Parathyroid adenoma (tissue), 2 donors: Measurements from ENCODE around the gene ZDHHC22.

ENCODE experiments used
- H2AFZ ChIP-seq: fragments of 300-600 bp; sonication (generic); one replicate; pipeline ENCODE4 v1.7.0; 2017; ENCODE audit warnings: antibody characterized with exemption, mild to moderate bottlenecking
- H3K27ac ChIP-seq: fragments of 300-600 bp; sonication (generic); one replicate; pipeline ENCODE4 v1.7.0; 2017
- H3K27me3 ChIP-seq: fragments of 300-600 bp; sonication (generic); one replicate; pipeline ENCODE4 v1.7.0; 2017; ENCODE audit warnings: low read length; ENCODE audit not compliant: control insufficient read depth, insufficient read depth
- H3K36me3 ChIP-seq: fragments of 300-600 bp; sonication (generic); one replicate; pipeline ENCODE4 v1.7.0; 2017; ENCODE audit warnings: low read length; ENCODE audit not compliant: control insufficient read depth, insufficient read depth
- H3K4me1 ChIP-seq: fragments of 300-600 bp; sonication (generic); one replicate; pipeline ENCODE4 v1.7.0; 2017; ENCODE audit warnings: control low read depth
- H3K4me2 ChIP-seq: fragments of 300-600 bp; sonication (generic); one replicate; pipeline ENCODE4 v1.7.0; 2017; ENCODE audit warnings: low read length
- H3K4me3 ChIP-seq: fragments of 300-600 bp; sonication (generic); one replicate; pipeline ENCODE4 v1.7.0; 2017; ENCODE audit warnings: low read depth, low read length
- H3K79me2 ChIP-seq: fragments of 300-600 bp; sonication (generic); one replicate; pipeline ENCODE4 v1.7.0; 2017; ENCODE audit warnings: control low read depth
- H3K9ac ChIP-seq: fragments of 300-600 bp; sonication (generic); one replicate; pipeline ENCODE4 v1.7.0; 2017; ENCODE audit warnings: mild to moderate bottlenecking
- H3K9me3 ChIP-seq: fragments of 300-600 bp; sonication (generic); one replicate; pipeline ENCODE4 v1.7.0; 2017; ENCODE audit warnings: low read length; ENCODE audit not compliant: control insufficient read depth
- TF ChIP-seq, protein P1 (sequence below): fragments of 300-600 bp; sonication (generic); IDR thresholded peaks from one replicate; pipeline ENCODE4 v1.7.0; 2017; ENCODE audit warnings: antibody characterized with exemption, mild to moderate bottlenecking
- donor health status: primary hyperparathyroidism.

ZDHHC22 gene

DNA sequence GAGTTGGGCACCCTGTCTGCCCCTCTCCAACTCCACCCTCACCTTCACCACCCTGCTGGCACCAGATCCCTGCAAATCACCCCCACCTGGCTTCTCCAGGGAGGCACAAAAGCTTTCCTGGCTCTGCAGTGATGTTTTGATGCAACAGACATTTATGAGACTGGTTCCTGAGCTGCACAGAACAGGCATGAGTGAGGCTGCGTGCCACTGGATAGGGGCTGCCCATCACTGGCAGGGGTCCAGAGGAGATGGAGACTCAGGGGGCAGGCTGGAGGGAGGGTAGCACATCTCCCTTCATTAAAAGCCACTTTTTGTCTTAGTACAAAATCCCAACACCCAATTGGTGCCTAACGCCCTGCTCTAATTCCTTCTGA is 17.3 kb upstream of the ZDHHC22 start:
- H3K4me3 ChIP-seq, result no peak overlapping the region
- no peak overlapping the region for H3K9ac ChIP-seq

DNA sequence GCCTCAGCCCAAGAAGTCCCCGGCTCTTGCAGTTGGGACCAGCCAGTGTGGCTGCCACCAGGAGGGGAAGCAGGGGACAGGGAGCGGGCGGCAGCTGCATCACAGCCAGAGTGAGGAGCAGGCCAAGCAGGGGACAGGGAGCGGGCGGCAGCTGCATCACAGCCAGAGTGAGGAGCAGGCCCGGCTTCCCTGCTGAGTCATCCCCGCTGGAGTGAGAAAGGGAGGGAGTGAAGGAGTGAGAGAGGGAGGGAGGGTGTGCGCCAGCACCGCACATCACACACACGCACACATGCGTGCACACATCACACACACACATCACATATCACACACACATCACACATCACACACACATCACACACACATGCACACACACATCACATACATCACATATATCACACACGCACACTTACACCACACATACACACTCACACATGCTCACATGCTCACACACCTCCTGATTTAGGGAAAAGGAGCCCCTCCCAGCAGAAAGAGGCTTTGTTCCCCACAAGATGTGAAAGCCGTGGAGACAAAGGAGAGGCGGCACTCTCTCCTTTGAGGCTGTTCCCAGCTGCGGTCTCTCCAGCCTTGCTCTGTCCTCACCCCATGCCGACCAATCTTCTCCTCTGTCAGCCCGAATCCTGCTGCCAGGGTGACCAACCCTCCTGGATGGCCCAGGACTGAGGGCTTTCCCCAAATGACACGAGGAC is 16.7 kb upstream of the ZDHHC22 start:
- Histone ChIP-seq H3K79me2 (no peaks in the 10 kb centered on the region), H3K4me3 (no peak overlapping the region), H3K9ac (no peak overlapping the region), H3K27ac (no peak overlapping the region), H3K4me1 (no peaks in the 10 kb centered on the region), H3K36me3 (no peaks in the 10 kb centered on the region), H2AFZ (peak overlapping the region; percentile 13), H3K4me2 (no peak overlapping the region), H3K9me3 (no peaks in the 10 kb centered on the region), H3K27me3 (no peaks in the 10 kb centered on the region)
- TF ChIP-seq, protein P1, sequence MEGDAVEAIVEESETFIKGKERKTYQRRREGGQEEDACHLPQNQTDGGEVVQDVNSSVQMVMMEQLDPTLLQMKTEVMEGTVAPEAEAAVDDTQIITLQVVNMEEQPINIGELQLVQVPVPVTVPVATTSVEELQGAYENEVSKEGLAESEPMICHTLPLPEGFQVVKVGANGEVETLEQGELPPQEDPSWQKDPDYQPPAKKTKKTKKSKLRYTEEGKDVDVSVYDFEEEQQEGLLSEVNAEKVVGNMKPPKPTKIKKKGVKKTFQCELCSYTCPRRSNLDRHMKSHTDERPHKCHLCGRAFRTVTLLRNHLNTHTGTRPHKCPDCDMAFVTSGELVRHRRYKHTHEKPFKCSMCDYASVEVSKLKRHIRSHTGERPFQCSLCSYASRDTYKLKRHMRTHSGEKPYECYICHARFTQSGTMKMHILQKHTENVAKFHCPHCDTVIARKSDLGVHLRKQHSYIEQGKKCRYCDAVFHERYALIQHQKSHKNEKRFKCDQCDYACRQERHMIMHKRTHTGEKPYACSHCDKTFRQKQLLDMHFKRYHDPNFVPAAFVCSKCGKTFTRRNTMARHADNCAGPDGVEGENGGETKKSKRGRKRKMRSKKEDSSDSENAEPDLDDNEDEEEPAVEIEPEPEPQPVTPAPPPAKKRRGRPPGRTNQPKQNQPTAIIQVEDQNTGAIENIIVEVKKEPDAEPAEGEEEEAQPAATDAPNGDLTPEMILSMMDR, result no peak

More for the DNA sequence above, 17.3 kb upstream of the ZDHHC22 start:
- no peaks in the 10 kb centered on the region for H3K9me3 ChIP-seq
- H3K36me3 ChIP-seq, result no peaks in the 10 kb centered on the region
- no peaks in the 10 kb centered on the region for H3K4me1 ChIP-seq
- H3K79me2 ChIP-seq, result no peaks in the 10 kb centered on the region
- no peak overlapping the region for H3K27ac ChIP-seq
- H3K4me2 ChIP-seq, result no peak overlapping the region
- TF ChIP-seq, protein P1, result no peak
- no peaks in the 10 kb centered on the region for H3K27me3 ChIP-seq
- peak overlapping the region; percentile 13 for H2AFZ ChIP-seq

DNA sequence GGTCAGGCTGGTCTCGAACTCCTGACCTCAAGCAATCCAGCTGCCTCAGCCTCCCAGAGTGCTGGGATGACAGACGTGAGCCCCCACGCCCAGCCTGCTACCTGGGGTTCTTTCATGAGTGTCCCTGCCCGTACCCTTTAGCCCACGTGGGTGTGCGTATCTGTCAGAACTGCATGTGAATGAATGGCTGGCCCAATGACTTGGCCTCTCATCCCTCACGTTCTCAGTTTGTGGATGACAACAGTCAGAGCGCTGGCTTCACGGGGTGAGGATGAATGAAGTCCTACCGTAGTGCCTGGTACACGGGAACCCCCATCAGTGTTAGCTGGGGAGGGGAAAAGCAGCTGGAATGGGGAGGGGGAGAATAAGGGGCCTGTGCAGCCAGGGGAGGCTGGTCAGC is 16.1 kb upstream of the ZDHHC22 start:
- Histone ChIP-seq H3K4me2 (no peak overlapping the region), H3K27ac (no peak overlapping the region), H3K36me3 (no peaks in the 10 kb centered on the region), H3K27me3 (no peaks in the 10 kb centered on the region), H3K79me2 (no peaks in the 10 kb centered on the region), H3K9me3 (no peaks in the 10 kb centered on the region), H3K4me3 (no peak overlapping the region), H2AFZ (peak overlapping the region; percentile 8), H3K4me1 (no peaks in the 10 kb centered on the region), H3K9ac (no peak overlapping the region)
- TF ChIP-seq, protein P1, result no peak

DNA sequence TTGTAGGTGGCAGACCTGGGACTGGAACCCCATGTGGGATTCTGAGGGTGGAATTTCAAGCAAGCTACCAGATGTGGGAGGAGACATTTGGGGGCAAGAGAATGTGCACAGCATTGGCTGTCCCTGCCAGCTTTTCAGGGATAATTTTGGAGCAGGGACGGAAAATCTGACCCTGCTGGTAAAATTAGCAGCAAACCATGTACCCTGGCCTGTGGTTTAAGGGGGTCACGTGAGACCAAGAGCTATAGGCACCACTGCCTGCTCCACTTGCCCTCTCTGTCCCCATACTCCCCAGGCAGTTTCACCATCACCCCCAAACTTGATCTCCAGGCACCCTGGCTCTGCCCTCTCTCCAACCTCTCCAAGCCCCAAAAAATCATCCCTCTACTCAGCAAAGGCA is 13.5 kb upstream of the ZDHHC22 start:
- Histone ChIP-seq H3K36me3 (no peaks in the 10 kb centered on the region), H3K9ac (no peak overlapping the region), H3K27me3 (no peaks in the 10 kb centered on the region), H3K27ac (no peak overlapping the region), H3K79me2 (no peaks in the 10 kb centered on the region), H3K4me2 (no peak overlapping the region), H3K9me3 (no peaks in the 10 kb centered on the region), H3K4me1 (peaks cover 3% of the 10 kb centered on the region), H3K4me3 (no peak overlapping the region), H2AFZ (no peak overlapping the region)
- TF ChIP-seq, protein P1, result no peak

DNA sequence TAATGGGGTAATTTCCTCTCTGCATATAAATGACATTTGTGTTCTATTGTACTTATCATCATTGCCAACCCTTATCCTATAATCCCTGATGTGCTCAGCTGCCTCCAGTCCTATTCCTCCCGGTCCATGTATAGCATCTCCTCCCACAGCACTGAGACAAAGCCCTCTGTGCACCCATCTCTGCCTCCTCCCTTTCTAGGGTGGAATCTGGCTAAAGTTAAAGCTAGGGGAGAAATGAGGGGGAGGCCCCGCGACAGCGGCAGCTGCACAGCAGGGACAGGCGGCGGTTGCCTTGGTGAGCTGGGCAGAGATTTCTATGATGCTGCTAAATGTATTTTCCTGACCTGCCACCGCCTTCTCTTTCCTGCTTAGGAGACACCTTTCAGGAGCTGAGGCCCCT is 12.8 kb upstream of the ZDHHC22 start:
- no peaks in the 10 kb centered on the region for H3K9me3 ChIP-seq
- H3K4me2 ChIP-seq, result no peak overlapping the region
- H3K27ac ChIP-seq, result no peak overlapping the region
- no peak overlapping the region for H3K9ac ChIP-seq
- H2AFZ ChIP-seq, result no peak overlapping the region
- TF ChIP-seq, protein P1, result no peak
- H3K79me2 ChIP-seq, result no peaks in the 10 kb centered on the region
- no peaks in the 10 kb centered on the region for H3K36me3 ChIP-seq
- no peaks in the 10 kb centered on the region for H3K27me3 ChIP-seq
- H3K4me1 ChIP-seq, result peaks cover 3% of the 10 kb centered on the region
- H3K4me3 ChIP-seq, result no peak overlapping the region
